ENCODE results near the gene UQCR11. TPM values are rescaled to one million over a fixed set of nuclear protein-coding genes. Genes with fewer than 3 reads are reported as not detected.

Gene UQCR11
- total RNA-seq, 1 donor from 2014 or later: 149 TPM

GRCh38 chr19:1618157-1619093 is 13.2 kb upstream of the UQCR11 start:
- Mint-ChIP-seq H3K4me3 (peak overlapping the region; percentile 79), H3K9me3 (no peaks in the 10 kb centered on the region), H3K27me3 (ENCODE audit: low read depth) (peaks cover 7% of the 10 kb centered on the region), H3K27ac (ENCODE audit: unreplicated experiment) (no peak overlapping the region), H3K36me3 (ENCODE audit: low read depth) (peaks cover 24% of the 10 kb centered on the region), H3K4me1 (peaks cover 9% of the 10 kb centered on the region)
- no peak for DNase-seq (ENCODE audit: low read depth, low spot score)
- TF ChIP-seq, protein P1, sequence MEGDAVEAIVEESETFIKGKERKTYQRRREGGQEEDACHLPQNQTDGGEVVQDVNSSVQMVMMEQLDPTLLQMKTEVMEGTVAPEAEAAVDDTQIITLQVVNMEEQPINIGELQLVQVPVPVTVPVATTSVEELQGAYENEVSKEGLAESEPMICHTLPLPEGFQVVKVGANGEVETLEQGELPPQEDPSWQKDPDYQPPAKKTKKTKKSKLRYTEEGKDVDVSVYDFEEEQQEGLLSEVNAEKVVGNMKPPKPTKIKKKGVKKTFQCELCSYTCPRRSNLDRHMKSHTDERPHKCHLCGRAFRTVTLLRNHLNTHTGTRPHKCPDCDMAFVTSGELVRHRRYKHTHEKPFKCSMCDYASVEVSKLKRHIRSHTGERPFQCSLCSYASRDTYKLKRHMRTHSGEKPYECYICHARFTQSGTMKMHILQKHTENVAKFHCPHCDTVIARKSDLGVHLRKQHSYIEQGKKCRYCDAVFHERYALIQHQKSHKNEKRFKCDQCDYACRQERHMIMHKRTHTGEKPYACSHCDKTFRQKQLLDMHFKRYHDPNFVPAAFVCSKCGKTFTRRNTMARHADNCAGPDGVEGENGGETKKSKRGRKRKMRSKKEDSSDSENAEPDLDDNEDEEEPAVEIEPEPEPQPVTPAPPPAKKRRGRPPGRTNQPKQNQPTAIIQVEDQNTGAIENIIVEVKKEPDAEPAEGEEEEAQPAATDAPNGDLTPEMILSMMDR (conservative IDR thresholded peaks at IDR 0.05): peak; percentile 54

GRCh38 chr19:1616875-1617274 is 11.6 kb upstream of the UQCR11 start:
- H3K9me3 Mint-ChIP-seq: no peaks in the 10 kb centered on the region
- H3K27me3 Mint-ChIP-seq (ENCODE audit: low read depth): peaks cover 7% of the 10 kb centered on the region
- TF ChIP-seq, protein P1 (conservative IDR thresholded peaks at IDR 0.05): no peak
- DNase-seq (ENCODE audit: low read depth, low spot score): no peak
- H3K27ac Mint-ChIP-seq (ENCODE audit: unreplicated experiment): no peak overlapping the region
- peak overlapping the region; percentile 10 for H3K4me3 Mint-ChIP-seq
- peaks cover 19% of the 10 kb centered on the region for H3K36me3 Mint-ChIP-seq (ENCODE audit: low read depth)
- H3K4me1 Mint-ChIP-seq: peaks cover 9% of the 10 kb centered on the region

GRCh38 chr19:1616396-1616795 is 11.1 kb upstream of the UQCR11 start:
- no peak for DNase-seq (ENCODE audit: low read depth, low spot score)
- Mint-ChIP-seq H3K4me3 (peak overlapping the region; percentile 10), H3K36me3 (ENCODE audit: low read depth) (peaks cover 19% of the 10 kb centered on the region), H3K27me3 (ENCODE audit: low read depth) (peaks cover 7% of the 10 kb centered on the region), H3K9me3 (no peaks in the 10 kb centered on the region), H3K4me1 (peaks cover 9% of the 10 kb centered on the region), H3K27ac (ENCODE audit: unreplicated experiment) (no peak overlapping the region)
- TF ChIP-seq, protein P1 (conservative IDR thresholded peaks at IDR 0.05): no peak

DNA sequence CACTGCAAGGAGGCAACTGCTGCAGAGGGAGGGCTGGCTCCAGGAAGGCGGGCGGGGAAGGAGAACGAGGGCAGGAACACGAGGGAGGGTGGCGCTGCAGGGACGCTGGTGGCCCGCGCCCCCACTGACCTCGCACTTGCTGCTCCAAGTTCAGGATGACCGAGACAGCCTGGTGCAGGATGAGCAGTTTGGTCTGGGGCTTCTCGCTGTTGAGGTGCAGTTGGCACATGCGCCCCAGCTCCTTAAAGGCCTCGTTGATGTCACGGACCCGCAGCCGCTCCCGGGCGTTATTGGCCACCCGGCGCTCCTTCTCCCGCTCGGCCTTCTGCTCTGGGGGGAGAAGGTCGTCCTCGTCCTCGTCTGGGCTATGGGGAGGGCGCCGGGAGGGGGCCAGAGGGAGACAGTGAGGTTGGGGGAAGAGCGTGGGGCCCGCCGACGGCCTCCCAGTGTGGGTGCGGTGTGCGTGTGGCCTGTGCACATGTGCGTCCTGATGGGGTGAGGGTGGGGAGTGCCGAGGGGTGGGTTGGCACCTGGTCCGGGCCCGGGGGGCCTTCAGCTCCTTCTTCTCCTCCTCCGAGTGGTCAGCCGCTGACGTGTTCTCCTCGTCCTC is 10.0 kb upstream of the UQCR11 start:
- H3K36me3 Mint-ChIP-seq (ENCODE audit: low read depth): peaks cover 19% of the 10 kb centered on the region
- peaks cover 7% of the 10 kb centered on the region for H3K27me3 Mint-ChIP-seq (ENCODE audit: low read depth)
- no peak for DNase-seq (ENCODE audit: low read depth, low spot score)
- no peak overlapping the region for H3K27ac Mint-ChIP-seq (ENCODE audit: unreplicated experiment)
- H3K4me1 Mint-ChIP-seq: peaks cover 9% of the 10 kb centered on the region
- TF ChIP-seq, protein P1 (conservative IDR thresholded peaks at IDR 0.05): no peak
- H3K4me3 Mint-ChIP-seq: no peak overlapping the region
- H3K9me3 Mint-ChIP-seq: no peaks in the 10 kb centered on the region

- peaks cover 7% of the 10 kb centered on the region for H3K27me3 Mint-ChIP-seq (ENCODE audit: low read depth)
Observed at GRCh38 chr19:1613808-1614570, 8.7 kb upstream of the UQCR11 start.

More at GRCh38 chr19:1613808-1614570, 8.7 kb upstream of the UQCR11 start:
- TF ChIP-seq, protein P1 (conservative IDR thresholded peaks at IDR 0.05): no peak
- peaks cover 9% of the 10 kb centered on the region for H3K4me1 Mint-ChIP-seq
- DNase-seq (ENCODE audit: low read depth, low spot score): no peak
- peaks cover 19% of the 10 kb centered on the region for H3K36me3 Mint-ChIP-seq (ENCODE audit: low read depth)
- no peak overlapping the region for H3K4me3 Mint-ChIP-seq
- H3K27ac Mint-ChIP-seq (ENCODE audit: unreplicated experiment): no peak overlapping the region
- no peaks in the 10 kb centered on the region for H3K9me3 Mint-ChIP-seq

Data from neural crest cell (in vitro differentiated cells).